Ishikawa (cell line): ENCODE results near the gene GGACT.

ENCODE experiments used
- CREB1 ChIP-seq: IDR thresholded peaks from 2 replicates; pipeline ENCODE4 v1.6.1; 2012; ENCODE audit warnings: low read depth
- EGR1 ChIP-seq: IDR thresholded peaks from 2 replicates; pipeline ENCODE4 v1.6.1; 2012
- EP300 ChIP-seq: IDR thresholded peaks from 2 replicates; pipeline ENCODE4 v1.6.1; 2012; ENCODE audit warnings: borderline replicate concordance
- FOXM1 ChIP-seq: IDR thresholded peaks from 2 replicates; pipeline ENCODE4 v1.6.1; 2012; ENCODE audit warnings: low read depth, borderline replicate concordance
- RAD21 ChIP-seq: IDR thresholded peaks from 2 replicates; pipeline ENCODE4 v1.6.1; 2012; ENCODE audit warnings: low read depth
- TCF12 ChIP-seq: IDR thresholded peaks from 2 replicates; pipeline ENCODE4 v1.6.1; 2012; ENCODE audit warnings: low read depth
- TEAD4 ChIP-seq: IDR thresholded peaks from 2 replicates; pipeline ENCODE4 v1.6.1; 2012
- ZBTB7A ChIP-seq: IDR thresholded peaks from 2 replicates; pipeline ENCODE4 v1.6.1; 2012; ENCODE audit warnings: low read depth
- TF ChIP-seq, protein P1 (sequence below): IDR thresholded peaks from 2 replicates; pipeline ENCODE4 v1.6.1; 2012
- TF ChIP-seq, protein P2 (sequence below): IDR thresholded peaks from 2 replicates; pipeline ENCODE4 v1.6.1; 2012
- TF ChIP-seq, protein P3 (sequence below): IDR thresholded peaks from 2 replicates; pipeline ENCODE4 v1.6.1; 2012; ENCODE audit warnings: low read depth, mild to moderate bottlenecking

DNA sequence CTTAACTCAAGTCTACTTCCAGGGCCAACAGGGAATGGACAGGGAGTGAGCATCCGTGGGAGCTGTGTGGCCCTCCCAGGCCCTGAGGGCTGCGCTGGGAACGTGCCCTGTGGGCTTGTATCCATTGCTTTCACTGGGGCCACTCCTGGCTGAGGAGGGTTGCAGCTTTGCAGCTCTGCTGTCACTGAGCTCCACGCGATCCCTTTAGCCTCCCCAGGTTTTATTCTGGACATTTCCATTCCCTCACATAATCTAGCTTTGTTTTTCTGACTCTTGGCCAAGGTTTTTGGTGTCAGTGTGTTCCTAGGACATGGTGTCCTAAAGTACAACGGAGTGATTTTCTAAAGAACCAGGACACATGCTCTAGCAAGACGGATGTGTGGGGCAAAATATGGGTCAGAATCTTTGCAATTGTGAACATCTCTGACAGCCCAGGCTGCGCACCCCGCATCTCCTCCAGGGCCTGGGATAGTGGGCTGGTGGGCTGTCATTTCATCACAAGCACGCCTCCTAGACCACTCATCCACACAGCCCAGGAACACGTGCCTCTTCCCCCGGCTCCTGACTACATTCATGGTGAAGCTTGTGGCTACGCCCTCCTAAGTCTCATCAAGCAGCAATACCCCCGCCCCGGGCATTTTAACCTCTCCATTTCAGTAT is 28.0 kb downstream of the GGACT start:
- no peak for TF ChIP-seq EGR1
- no peak for TF ChIP-seq EP300
- TF ChIP-seq, protein P1, sequence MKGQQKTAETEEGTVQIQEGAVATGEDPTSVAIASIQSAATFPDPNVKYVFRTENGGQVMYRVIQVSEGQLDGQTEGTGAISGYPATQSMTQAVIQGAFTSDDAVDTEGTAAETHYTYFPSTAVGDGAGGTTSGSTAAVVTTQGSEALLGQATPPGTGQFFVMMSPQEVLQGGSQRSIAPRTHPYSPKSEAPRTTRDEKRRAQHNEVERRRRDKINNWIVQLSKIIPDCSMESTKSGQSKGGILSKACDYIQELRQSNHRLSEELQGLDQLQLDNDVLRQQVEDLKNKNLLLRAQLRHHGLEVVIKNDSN = no peak
- TF ChIP-seq, protein P2, sequence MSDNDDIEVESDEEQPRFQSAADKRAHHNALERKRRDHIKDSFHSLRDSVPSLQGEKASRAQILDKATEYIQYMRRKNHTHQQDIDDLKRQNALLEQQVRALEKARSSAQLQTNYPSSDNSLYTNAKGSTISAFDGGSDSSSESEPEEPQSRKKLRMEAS = no peak
- TF ChIP-seq CREB1 = no peak
- TF ChIP-seq TEAD4 = no peak
- no peak for TF ChIP-seq RAD21
- TF ChIP-seq, protein P3, sequence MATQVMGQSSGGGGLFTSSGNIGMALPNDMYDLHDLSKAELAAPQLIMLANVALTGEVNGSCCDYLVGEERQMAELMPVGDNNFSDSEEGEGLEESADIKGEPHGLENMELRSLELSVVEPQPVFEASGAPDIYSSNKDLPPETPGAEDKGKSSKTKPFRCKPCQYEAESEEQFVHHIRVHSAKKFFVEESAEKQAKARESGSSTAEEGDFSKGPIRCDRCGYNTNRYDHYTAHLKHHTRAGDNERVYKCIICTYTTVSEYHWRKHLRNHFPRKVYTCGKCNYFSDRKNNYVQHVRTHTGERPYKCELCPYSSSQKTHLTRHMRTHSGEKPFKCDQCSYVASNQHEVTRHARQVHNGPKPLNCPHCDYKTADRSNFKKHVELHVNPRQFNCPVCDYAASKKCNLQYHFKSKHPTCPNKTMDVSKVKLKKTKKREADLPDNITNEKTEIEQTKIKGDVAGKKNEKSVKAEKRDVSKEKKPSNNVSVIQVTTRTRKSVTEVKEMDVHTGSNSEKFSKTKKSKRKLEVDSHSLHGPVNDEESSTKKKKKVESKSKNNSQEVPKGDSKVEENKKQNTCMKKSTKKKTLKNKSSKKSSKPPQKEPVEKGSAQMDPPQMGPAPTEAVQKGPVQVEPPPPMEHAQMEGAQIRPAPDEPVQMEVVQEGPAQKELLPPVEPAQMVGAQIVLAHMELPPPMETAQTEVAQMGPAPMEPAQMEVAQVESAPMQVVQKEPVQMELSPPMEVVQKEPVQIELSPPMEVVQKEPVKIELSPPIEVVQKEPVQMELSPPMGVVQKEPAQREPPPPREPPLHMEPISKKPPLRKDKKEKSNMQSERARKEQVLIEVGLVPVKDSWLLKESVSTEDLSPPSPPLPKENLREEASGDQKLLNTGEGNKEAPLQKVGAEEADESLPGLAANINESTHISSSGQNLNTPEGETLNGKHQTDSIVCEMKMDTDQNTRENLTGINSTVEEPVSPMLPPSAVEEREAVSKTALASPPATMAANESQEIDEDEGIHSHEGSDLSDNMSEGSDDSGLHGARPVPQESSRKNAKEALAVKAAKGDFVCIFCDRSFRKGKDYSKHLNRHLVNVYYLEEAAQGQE = no peak
- no peak for TF ChIP-seq FOXM1
- TF ChIP-seq ZBTB7A = no peak
- no peak for TF ChIP-seq TCF12
